Type B pancreatic cell (in vitro differentiated cells): ENCODE measurements around the gene MOV10. TPM values are rescaled to one million over a fixed set of nuclear protein-coding genes. Genes with fewer than 3 reads are reported as not detected.
A peak's percentile ranks its signal among the peaks of the same experiment; 100 is the strongest.
"Not testable (repeated sequence)": the region's sequence is repeated elsewhere in the genome, so short reads cannot be mapped to it uniquely, and the experiment has no call there.

Experiments used
- DNase-seq: peaks from one replicate; pipeline ENCODE4 v3.0.0; 2021; ENCODE audit warnings: mixed read lengths; ENCODE audit not compliant: unreplicated experiment; ENCODE audit errors: extremely low spot score
- H3K27ac Mint-ChIP-seq: 2 replicates; pipeline ENCODE4 v1.8.0; 2021; ENCODE audit warnings: mild to moderate bottlenecking, mixed read lengths
- H3K27me3 Mint-ChIP-seq: 2 replicates; pipeline ENCODE4 v1.8.0; 2021; ENCODE audit warnings: mixed read lengths
- H3K36me3 Mint-ChIP-seq: 2 replicates; pipeline ENCODE4 v1.8.0; 2021; ENCODE audit warnings: mixed read lengths
- H3K4me1 Mint-ChIP-seq: one replicate; pipeline ENCODE4 v1.8.0; 2021; ENCODE audit warnings: mixed read lengths; ENCODE audit not compliant: unreplicated experiment
- H3K4me3 Mint-ChIP-seq: 2 replicates; pipeline ENCODE4 v1.8.0; 2021; ENCODE audit warnings: mild to moderate bottlenecking, mixed read lengths
- H3K9me3 Mint-ChIP-seq: 2 replicates; pipeline ENCODE4 v1.8.0; 2021; ENCODE audit warnings: mixed read lengths
- total RNA-seq: library from RNA; stranded (reverse); gene quantifications from 2 replicates; pipeline ENCODE4 v1.2.1, GENCODE V29; 2021; ENCODE audit warnings: low replicate concordance
- TF ChIP-seq, protein P1 (sequence below): fragments of 200-600 bp; sonication (generic); conservative IDR thresholded peaks from 2 replicates; pipeline ENCODE4 v1.5.0; 2021; ENCODE audit warnings: antibody characterized with exemption, mild to moderate bottlenecking

MOV10 gene
- total RNA-seq, 1 donor from 2014 or later: 113 TPM

DNA sequence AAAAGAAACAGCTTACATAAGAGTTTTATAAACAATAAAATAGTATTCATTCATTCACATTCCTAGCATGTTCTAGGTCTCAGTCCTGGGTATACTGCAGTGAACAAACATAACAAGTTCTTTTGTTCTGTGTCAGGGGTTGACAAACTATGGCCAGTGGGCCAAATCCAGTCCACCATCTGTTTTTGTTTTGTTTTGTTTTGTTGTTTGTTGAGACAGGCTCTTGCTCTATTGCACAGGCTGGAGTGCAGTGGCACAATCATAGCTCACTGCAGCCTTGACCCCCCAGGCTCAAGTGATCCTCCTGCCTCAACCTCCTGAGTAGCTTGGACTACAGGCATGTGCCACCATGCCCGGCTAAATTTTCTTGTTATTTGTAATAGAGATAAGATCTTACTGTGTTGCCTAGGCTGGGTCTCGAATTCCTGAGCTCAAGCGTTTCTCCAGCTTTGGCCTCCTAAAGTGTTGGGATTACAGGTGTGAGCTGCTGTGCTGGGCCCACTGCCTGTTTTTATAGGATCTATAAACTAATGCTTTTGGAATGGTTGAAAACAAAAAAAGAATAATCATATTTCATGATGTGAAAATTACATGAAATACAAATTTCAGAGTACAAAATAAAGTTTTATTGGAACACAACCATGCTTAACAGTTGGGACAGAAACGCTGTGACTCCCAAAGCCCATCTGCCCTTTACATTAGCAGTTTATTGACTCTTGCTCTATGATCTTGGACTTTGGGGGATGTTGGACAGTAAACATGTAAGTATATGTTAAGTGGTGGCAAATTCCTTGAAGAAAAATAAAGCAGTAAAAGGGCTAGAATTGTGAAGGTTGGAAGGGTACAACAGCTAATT is 37.0 kb upstream of the MOV10 start:
- H3K36me3 Mint-ChIP-seq: peaks cover 18% of the 10 kb centered on the region
- peaks cover 21% of the 10 kb centered on the region for H3K4me1 Mint-ChIP-seq
- H3K27me3 Mint-ChIP-seq: no peaks in the 10 kb centered on the region
- DNase-seq: no peak
- no peaks in the 10 kb centered on the region for H3K9me3 Mint-ChIP-seq
- H3K4me3 Mint-ChIP-seq: no peak overlapping the region
- TF ChIP-seq, protein P1, sequence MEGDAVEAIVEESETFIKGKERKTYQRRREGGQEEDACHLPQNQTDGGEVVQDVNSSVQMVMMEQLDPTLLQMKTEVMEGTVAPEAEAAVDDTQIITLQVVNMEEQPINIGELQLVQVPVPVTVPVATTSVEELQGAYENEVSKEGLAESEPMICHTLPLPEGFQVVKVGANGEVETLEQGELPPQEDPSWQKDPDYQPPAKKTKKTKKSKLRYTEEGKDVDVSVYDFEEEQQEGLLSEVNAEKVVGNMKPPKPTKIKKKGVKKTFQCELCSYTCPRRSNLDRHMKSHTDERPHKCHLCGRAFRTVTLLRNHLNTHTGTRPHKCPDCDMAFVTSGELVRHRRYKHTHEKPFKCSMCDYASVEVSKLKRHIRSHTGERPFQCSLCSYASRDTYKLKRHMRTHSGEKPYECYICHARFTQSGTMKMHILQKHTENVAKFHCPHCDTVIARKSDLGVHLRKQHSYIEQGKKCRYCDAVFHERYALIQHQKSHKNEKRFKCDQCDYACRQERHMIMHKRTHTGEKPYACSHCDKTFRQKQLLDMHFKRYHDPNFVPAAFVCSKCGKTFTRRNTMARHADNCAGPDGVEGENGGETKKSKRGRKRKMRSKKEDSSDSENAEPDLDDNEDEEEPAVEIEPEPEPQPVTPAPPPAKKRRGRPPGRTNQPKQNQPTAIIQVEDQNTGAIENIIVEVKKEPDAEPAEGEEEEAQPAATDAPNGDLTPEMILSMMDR: no peak
- peak overlapping the region; percentile 79 for H3K27ac Mint-ChIP-seq

DNA sequence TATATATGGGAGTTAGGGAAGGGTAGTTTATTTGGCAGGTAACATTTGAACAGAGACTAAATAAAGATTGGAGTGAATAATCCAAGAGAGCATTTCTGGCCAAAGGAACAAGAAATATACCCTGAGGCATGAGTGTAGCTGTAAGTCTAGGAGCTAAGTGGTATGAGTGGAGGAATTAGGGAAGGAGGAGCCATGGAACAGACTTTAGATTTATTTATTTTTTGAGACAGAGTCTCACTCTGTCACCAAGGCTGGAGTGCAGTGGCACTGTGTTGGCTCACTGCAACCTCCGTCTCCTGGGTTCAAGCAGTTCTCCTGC is 36.4 kb upstream of the MOV10 start:
- Mint-ChIP-seq H3K27ac (no peak overlapping the region), H3K4me3 (no peak overlapping the region), H3K9me3 (no peaks in the 10 kb centered on the region), H3K36me3 (peaks cover 16% of the 10 kb centered on the region), H3K4me1 (peaks cover 21% of the 10 kb centered on the region), H3K27me3 (no peaks in the 10 kb centered on the region)
- DNase-seq: no peak
- TF ChIP-seq, protein P1: no peak

DNA sequence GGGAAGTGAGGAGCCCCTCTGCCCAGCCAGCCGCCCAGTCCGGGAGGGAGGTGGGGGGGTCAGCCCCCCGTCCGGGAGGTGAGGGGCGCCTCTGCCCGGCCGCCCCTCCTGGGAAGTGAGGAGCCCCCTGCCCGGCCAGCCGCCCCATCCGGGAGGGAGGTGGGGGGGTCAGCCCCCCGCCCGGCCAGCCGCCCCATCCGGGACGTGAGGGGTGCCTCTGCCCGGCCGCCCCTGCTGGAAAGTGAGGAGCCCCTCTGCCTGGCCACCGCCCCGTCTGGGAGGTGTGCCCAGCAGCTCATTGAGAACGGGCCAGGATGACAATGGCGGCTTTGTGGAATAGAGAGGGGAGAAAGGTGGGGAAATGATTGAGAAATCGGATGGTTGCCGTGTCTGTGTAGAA is 34.0 kb upstream of the MOV10 start:
- H3K36me3 Mint-ChIP-seq: peaks cover 15% of the 10 kb centered on the region
- not testable (repeated sequence) for H3K4me3 Mint-ChIP-seq, H3K27me3 Mint-ChIP-seq, DNase-seq, H3K27ac Mint-ChIP-seq, H3K9me3 Mint-ChIP-seq
- H3K4me1 Mint-ChIP-seq: peaks cover 11% of the 10 kb centered on the region

DNA sequence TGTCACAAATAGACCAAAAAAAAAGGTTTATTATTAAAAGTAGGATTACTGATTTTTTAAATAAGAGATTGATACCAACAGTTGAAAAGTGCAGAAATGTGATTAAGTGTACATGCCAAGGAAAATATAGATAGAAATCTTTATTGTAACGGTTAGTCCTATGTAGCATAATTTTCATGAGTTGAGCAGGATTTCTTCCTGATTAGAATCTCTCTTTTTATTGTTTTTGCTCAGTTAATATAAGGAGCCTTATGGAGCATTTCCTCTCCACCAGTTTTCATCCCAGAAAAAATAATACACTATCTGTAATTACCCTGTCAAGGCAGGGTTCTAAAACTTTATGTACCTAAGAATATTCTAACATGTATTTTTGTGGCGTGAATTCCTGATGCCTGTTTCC is 31.4 kb upstream of the MOV10 start:
- Mint-ChIP-seq H3K36me3 (peaks cover 19% of the 10 kb centered on the region), H3K27me3 (no peaks in the 10 kb centered on the region), H3K9me3 (no peaks in the 10 kb centered on the region), H3K4me3 (no peak overlapping the region), H3K27ac (no peak overlapping the region), H3K4me1 (peaks cover under 1% of the 10 kb centered on the region)
- TF ChIP-seq, protein P1: no peak
- no peak for DNase-seq

DNA sequence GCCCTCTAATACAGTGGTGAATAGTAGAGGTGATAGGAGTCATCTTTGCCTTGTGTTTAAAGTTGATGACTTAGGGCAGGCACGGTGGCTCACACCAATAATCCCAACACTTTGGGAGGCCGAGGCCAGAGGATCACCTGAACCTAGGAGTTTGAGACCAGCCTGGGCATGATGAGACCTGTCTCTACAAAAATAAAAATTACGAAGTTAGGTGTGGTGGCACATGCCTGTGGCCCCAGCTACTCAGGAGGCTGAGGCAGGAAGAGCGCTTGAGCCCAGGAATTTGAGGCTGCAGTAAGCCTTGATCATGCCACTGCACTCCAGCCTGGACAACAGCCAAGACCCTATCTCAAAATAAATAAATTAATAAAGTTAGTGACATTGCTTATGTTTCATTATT is 28.2 kb upstream of the MOV10 start:
- H3K4me3 Mint-ChIP-seq: no peak overlapping the region
- H3K4me1 Mint-ChIP-seq: no peaks in the 10 kb centered on the region
- TF ChIP-seq, protein P1: no peak
- no peaks in the 10 kb centered on the region for H3K9me3 Mint-ChIP-seq
- no peak for DNase-seq
- H3K36me3 Mint-ChIP-seq: peaks cover 34% of the 10 kb centered on the region
- no peak overlapping the region for H3K27ac Mint-ChIP-seq
- no peaks in the 10 kb centered on the region for H3K27me3 Mint-ChIP-seq

GRCh38 chr1:112651205-112651604 is 23.3 kb upstream of the MOV10 start:
- Mint-ChIP-seq H3K36me3 (peaks cover 32% of the 10 kb centered on the region), H3K27ac (no peak overlapping the region), H3K4me3 (no peak overlapping the region), H3K27me3 (no peaks in the 10 kb centered on the region), H3K4me1 (no peaks in the 10 kb centered on the region), H3K9me3 (no peaks in the 10 kb centered on the region)
- no peak for DNase-seq
- TF ChIP-seq, protein P1: no peak
